ENCODE data around the gene RFC2.
"Not testable (repeated sequence)": the region's sequence is repeated elsewhere in the genome, so short reads cannot be mapped to it uniquely, and the experiment has no call there.

Gene RFC2

GRCh38 chr7:74248156-74248555, 6.0 kb downstream of the RFC2 start:
- no peak for DNase-seq (ENCODE audit: low spot score)

GRCh38 chr7:74246497-74246896, 7.7 kb downstream of the RFC2 start:
- no peak for DNase-seq (ENCODE audit: low spot score)

- DNase-seq (ENCODE audit: low spot score), result no peak
Measured at GRCh38 chr7:74242122-74242443, 12.1 kb downstream of the RFC2 start.

- DNase-seq (ENCODE audit: low spot score), result no peak
Measured at GRCh38 chr7:74240482-74240881, 13.7 kb downstream of the RFC2 start.

- no peak for DNase-seq (ENCODE audit: low spot score)
Measured at GRCh38 chr7:74236284-74236683, 17.9 kb downstream of the RFC2 start.

- DNase-seq (ENCODE audit: low spot score), result no peak
Measured at GRCh38 chr7:74235518-74236268, 18.5 kb downstream of the RFC2 start.

GRCh38 chr7:74233655-74234285, 20.4 kb downstream of the RFC2 start:
- peak; percentile 89 for DNase-seq (ENCODE audit: low spot score)

GRCh38 chr7:74231232-74231590, 23.0 kb downstream of the RFC2 start:
- no peak for DNase-seq (ENCODE audit: low spot score)

- DNase-seq (ENCODE audit: low spot score), result no peak
Measured at GRCh38 chr7:74230446-74231231, 23.6 kb downstream of the RFC2 start.

GRCh38 chr7:74228951-74229900, 25.0 kb downstream of the RFC2 start:
- DNase-seq (ENCODE audit: low spot score), result peak; percentile 48

GRCh38 chr7:74226633-74227032, 27.6 kb downstream of the RFC2 start:
- no peak for DNase-seq (ENCODE audit: low spot score)

GRCh38 chr7:74225400-74225799, 28.8 kb downstream of the RFC2 start:
- DNase-seq (ENCODE audit: low spot score), result no peak

GRCh38 chr7:74224907-74225306, 29.3 kb downstream of the RFC2 start:
- not testable (repeated sequence) for DNase-seq (ENCODE audit: low spot score)

GRCh38 chr7:74224511-74224832, 29.7 kb downstream of the RFC2 start:
- no peak for DNase-seq (ENCODE audit: low spot score)

- DNase-seq (ENCODE audit: low spot score), result no peak
Measured at GRCh38 chr7:74223711-74224510, 30.3 kb downstream of the RFC2 start.

GRCh38 chr7:74222851-74223710, 31.1 kb downstream of the RFC2 start:
- no peak for DNase-seq (ENCODE audit: low spot score)

GRCh38 chr7:74221713-74222112, 32.5 kb downstream of the RFC2 start:
- no peak for DNase-seq (ENCODE audit: low spot score)

- no peak for DNase-seq (ENCODE audit: low spot score)
Measured at GRCh38 chr7:74220229-74220628, 34.0 kb downstream of the RFC2 start.

GRCh38 chr7:74219416-74219815, 34.8 kb downstream of the RFC2 start:
- no peak for DNase-seq (ENCODE audit: low spot score)

GRCh38 chr7:74218343-74218698, 35.9 kb downstream of the RFC2 start:
- DNase-seq (ENCODE audit: low spot score), result no peak

Data from hepatic stellate cell (primary cell).